GM23338 (cell line): ENCODE data around the gene ELMO2. TPM values are rescaled to one million over a fixed set of nuclear protein-coding genes. Genes with fewer than 3 reads are reported as not detected.

Experiments used
- ATAC-seq: fragments of 200-7000 bp; cut with Tn5 transposase; 3 replicates; pipeline ENCODE4 v1.9.1; 2020
- DNase-seq: peaks from one replicate; pipeline ENCODE4 v3.0.0-alpha.2; 2015; ENCODE audit warnings: low spot score
- H2AFZ ChIP-seq: fragments of 200-600 bp; sonication (generic); 2 replicates; pipeline ENCODE4 v1.8.0; 2016; ENCODE audit warnings: antibody characterized with exemption, mild to moderate bottlenecking, moderate library complexity
- H3F3A ChIP-seq: fragments of 200-600 bp; sonication (generic); replicated peaks from 2 replicates; pipeline ENCODE4 v1.8.0; 2017; ENCODE audit warnings: antibody characterized with exemption, mixed run types, low read depth
- H3K27ac ChIP-seq: fragments of 200-600 bp; sonication (generic); 2 replicates; pipeline ENCODE4 v1.6.1; 2016; ENCODE audit warnings: low read depth
- H3K27me3 ChIP-seq: fragments of 200-600 bp; sonication (generic); 2 replicates; pipeline ENCODE4 v1.8.0; 2016; ENCODE audit warnings: mild to moderate bottlenecking, mixed run types, moderate library complexity; ENCODE audit not compliant: insufficient read depth
- H3K36me3 ChIP-seq: fragments of 200-600 bp; sonication (generic); 2 replicates; pipeline ENCODE4 v1.8.0; 2016; ENCODE audit warnings: mild to moderate bottlenecking; ENCODE audit not compliant: insufficient read depth
- H3K4me1 ChIP-seq: fragments of 200-600 bp; sonication (generic); 2 replicates; pipeline ENCODE4 v1.8.0; 2016; ENCODE audit warnings: mild to moderate bottlenecking, moderate library complexity; ENCODE audit not compliant: insufficient read depth
- H3K4me2 ChIP-seq: fragments of 200-600 bp; sonication (generic); 2 replicates; pipeline ENCODE4 v1.7.1; 2017; ENCODE audit warnings: mixed run types
- H3K4me3 ChIP-seq: fragments of 200-600 bp; sonication (generic); 2 replicates; pipeline ENCODE4 v1.6.1; 2016; ENCODE audit warnings: mixed run types
- H3K79me2 ChIP-seq: fragments of 200-600 bp; sonication (generic); replicated peaks from 2 replicates; pipeline ENCODE4 v1.8.0; 2017; ENCODE audit warnings: mild to moderate bottlenecking; ENCODE audit not compliant: insufficient read depth
- H3K9me2 ChIP-seq: fragments of 200-600 bp; sonication (generic); 2 replicates; pipeline ENCODE4 v1.8.0; 2017; ENCODE audit not compliant: insufficient read depth
- H4K20me1 ChIP-seq: fragments of 200-600 bp; sonication (generic); replicated peaks from 2 replicates; pipeline ENCODE4 v1.8.0; 2017; ENCODE audit warnings: mild to moderate bottlenecking; ENCODE audit not compliant: insufficient read depth
- H3K27ac Mint-ChIP-seq: 2 replicates; pipeline ENCODE4 v1.8.0; 2020; ENCODE audit warnings: inconsistent platforms, mild to moderate bottlenecking, moderate library complexity, mixed read lengths
- H3K27me3 Mint-ChIP-seq: 3 replicates; pipeline ENCODE4 v1.8.0; 2022; ENCODE audit warnings: low read depth, mild to moderate bottlenecking, moderate library complexity, mixed read lengths, inconsistent platforms; ENCODE audit not compliant: insufficient read depth, poor library complexity
- H3K36me3 Mint-ChIP-seq: 3 replicates; pipeline ENCODE4 v1.8.0; 2021; ENCODE audit warnings: low read depth, mild to moderate bottlenecking, inconsistent platforms, moderate library complexity, mixed read lengths
- H3K4me1 Mint-ChIP-seq: 3 replicates; pipeline ENCODE4 v1.8.0; 2020; ENCODE audit warnings: mild to moderate bottlenecking, inconsistent platforms, mixed read lengths
- H3K4me3 Mint-ChIP-seq: 3 replicates; pipeline ENCODE4 v1.8.0; 2021; ENCODE audit warnings: moderate library complexity, mild to moderate bottlenecking, inconsistent platforms, mixed read lengths
- H3K9me3 Mint-ChIP-seq: 3 replicates; pipeline ENCODE4 v1.8.0; 2020; ENCODE audit warnings: moderate library complexity, mild to moderate bottlenecking, inconsistent platforms, mixed read lengths
- CREB1 ChIP-seq: fragments of 250-450 bp; sonication (Bioruptor Pico); IDR thresholded peaks from 2 replicates; pipeline ENCODE4 v1.5.0; 2020; ENCODE audit warnings: low read depth, mild to moderate bottlenecking, moderate library complexity
- EZH2 ChIP-seq: fragments of 200-600 bp; sonication (generic); IDR thresholded peaks from one replicate; pipeline ENCODE4 v1.8.0; 2017; ENCODE audit warnings: antibody characterized with exemption, mild to moderate bottlenecking, low read depth; ENCODE audit not compliant: unreplicated experiment
- EZH2phosphoT487 ChIP-seq: fragments of 200-600 bp; sonication (generic); IDR thresholded peaks from one replicate; pipeline ENCODE4 v1.8.1; 2018; ENCODE audit warnings: antibody characterized with exemption; ENCODE audit not compliant: unreplicated experiment
- NANOG ChIP-seq: IDR thresholded peaks from 2 replicates; pipeline ENCODE4 v1.6.1; 2016; ENCODE audit warnings: antibody characterized with exemption, borderline replicate concordance
- POLR2AphosphoS5 ChIP-seq: IDR thresholded peaks from 2 replicates; pipeline ENCODE4 v1.6.1; 2016; ENCODE audit warnings: antibody characterized with exemption, low read depth
- STAT1 ChIP-seq: IDR thresholded peaks from one replicate; pipeline ENCODE4 v1.6.1; 2016; ENCODE audit warnings: antibody characterized with exemption; ENCODE audit not compliant: unreplicated experiment
- ZNF114 ChIP-seq: fragments of 250-450 bp; sonication (Bioruptor Pico); IDR thresholded peaks from 2 replicates; pipeline ENCODE4 v1.5.0; 2020; ENCODE audit warnings: mild to moderate bottlenecking, moderate library complexity
- ZNF331 ChIP-seq: fragments of 250-450 bp; sonication (Bioruptor Pico); IDR thresholded peaks from 2 replicates; pipeline ENCODE4 v1.5.0; 2020; ENCODE audit warnings: low read depth, mild to moderate bottlenecking, moderate library complexity
- polyA plus RNA-seq: library from polyadenylated mRNA; unstranded; fragments of >200 nt; fragmentation: Nextera tagmentation; extraction: Ambion mirVana; gene quantifications from 2 replicates; pipeline ENCODE4 v1.2.1, GENCODE V29; 2016
- total RNA-seq: library from RNA; depleted of rRNA; stranded (reverse); fragments of >200 nt; shearing (Covaris generic); gene quantifications from 2 replicates; pipeline ENCODE4 v1.2.3, GENCODE V29; 2014
- TF ChIP-seq, protein P1 (sequence below), 2 experiments: fragments of 200-600 bp in 1 of 2; sonication (generic) in 1 of 2; conservative IDR thresholded peaks; 2 replicates each; pipeline versions ENCODE4 v1.5.1 to v1.6.1; 2016 to 2017; ENCODE audit warnings: antibody characterized with exemption in 2 of 2, low read depth in 2 of 2, mild to moderate bottlenecking in 2 of 2, moderate library complexity in 1 of 2
- TF ChIP-seq, protein P2 (sequence below): IDR thresholded peaks from 2 replicates; pipeline ENCODE4 v1.6.1; 2016; ENCODE audit warnings: antibody characterized with exemption
- TF ChIP-seq, protein P3 (sequence below): IDR thresholded peaks from one replicate; pipeline ENCODE4 v1.6.1; 2018; ENCODE audit warnings: antibody characterized with exemption; ENCODE audit not compliant: unreplicated experiment

ELMO2 gene
- total and polyA plus RNA-seq, 2 experiments from 2014 or later, result 15.1 to 44.1 TPM

DNA sequence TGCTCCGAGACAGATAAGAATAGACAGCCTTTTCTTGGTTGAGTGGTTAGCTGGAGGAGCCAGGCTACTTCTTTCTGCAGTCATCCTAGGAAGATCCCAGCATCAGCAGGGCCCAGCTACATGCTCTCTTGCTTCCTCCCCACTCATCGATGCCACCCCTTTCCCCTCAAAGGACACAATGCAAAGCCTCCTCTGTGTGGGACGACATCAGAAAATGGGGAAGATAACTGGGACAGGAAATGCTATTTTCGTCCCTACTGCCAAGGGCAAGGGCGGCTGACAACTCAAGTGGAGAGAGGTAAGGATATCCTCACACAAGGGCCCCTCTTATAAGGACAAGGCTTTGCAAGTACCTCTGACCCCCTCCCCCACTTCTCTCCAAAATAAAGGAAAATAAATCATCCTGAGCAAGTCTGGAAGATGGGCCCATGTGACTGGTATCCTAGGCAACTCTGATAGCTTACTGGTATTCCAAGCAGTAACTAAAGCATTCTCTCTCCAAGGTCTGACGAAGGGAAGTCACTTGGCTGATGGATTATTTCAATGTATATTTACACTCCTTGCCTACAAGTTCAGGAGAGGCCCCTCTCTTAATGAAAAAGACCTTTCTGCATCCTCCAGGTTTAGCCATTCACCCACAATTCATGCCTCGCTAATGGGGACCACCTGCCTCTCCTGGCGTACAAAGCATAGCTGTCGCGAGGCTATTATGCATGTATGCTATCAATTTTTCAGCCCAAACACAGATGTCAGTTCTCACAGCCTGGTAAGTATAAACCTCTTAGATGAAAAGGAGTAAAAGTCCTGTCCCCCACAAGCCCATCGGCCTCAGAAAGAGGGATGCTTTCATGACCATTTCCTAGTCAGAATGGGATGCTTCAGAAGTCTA is 11.3 kb downstream of the ELMO2 start:
- Histone ChIP-seq H3K4me3 (no peak overlapping the region), H3K9me2 (no peaks in the 10 kb centered on the region), H3K27me3 (no peaks in the 10 kb centered on the region), H3K79me2 (peaks cover 14% of the 10 kb centered on the region), H3F3A (no peaks in the 10 kb centered on the region), H3K27ac (no peak overlapping the region), H3K4me1 (peaks cover 2% of the 10 kb centered on the region), H4K20me1 (peaks cover 14% of the 10 kb centered on the region; the same call in 1 of the 2 replicates), H3K4me2 (no peak overlapping the region), H2AFZ (no peak overlapping the region), H3K36me3 (no peaks in the 10 kb centered on the region; the same call in 1 of the 2 replicates)
- Mint-ChIP-seq H3K27ac (no peak overlapping the region), H3K4me3 (no peak overlapping the region), H3K9me3 (no peaks in the 10 kb centered on the region), H3K4me1 (peaks cover under 1% of the 10 kb centered on the region; the same call in 2 of the 3 replicates), H3K36me3 (peaks cover 29% of the 10 kb centered on the region), H3K27me3 (peaks cover 3% of the 10 kb centered on the region)
- ATAC-seq, result no peak
- no peak for TF ChIP-seq CREB1 (CRISPR knock-in tag)
- TF ChIP-seq, protein P1, sequence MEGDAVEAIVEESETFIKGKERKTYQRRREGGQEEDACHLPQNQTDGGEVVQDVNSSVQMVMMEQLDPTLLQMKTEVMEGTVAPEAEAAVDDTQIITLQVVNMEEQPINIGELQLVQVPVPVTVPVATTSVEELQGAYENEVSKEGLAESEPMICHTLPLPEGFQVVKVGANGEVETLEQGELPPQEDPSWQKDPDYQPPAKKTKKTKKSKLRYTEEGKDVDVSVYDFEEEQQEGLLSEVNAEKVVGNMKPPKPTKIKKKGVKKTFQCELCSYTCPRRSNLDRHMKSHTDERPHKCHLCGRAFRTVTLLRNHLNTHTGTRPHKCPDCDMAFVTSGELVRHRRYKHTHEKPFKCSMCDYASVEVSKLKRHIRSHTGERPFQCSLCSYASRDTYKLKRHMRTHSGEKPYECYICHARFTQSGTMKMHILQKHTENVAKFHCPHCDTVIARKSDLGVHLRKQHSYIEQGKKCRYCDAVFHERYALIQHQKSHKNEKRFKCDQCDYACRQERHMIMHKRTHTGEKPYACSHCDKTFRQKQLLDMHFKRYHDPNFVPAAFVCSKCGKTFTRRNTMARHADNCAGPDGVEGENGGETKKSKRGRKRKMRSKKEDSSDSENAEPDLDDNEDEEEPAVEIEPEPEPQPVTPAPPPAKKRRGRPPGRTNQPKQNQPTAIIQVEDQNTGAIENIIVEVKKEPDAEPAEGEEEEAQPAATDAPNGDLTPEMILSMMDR (conservative IDR thresholded peaks at IDR 0.05; ENCODE audit: low read depth in 2 of 2), result no peak
- TF ChIP-seq, protein P2, sequence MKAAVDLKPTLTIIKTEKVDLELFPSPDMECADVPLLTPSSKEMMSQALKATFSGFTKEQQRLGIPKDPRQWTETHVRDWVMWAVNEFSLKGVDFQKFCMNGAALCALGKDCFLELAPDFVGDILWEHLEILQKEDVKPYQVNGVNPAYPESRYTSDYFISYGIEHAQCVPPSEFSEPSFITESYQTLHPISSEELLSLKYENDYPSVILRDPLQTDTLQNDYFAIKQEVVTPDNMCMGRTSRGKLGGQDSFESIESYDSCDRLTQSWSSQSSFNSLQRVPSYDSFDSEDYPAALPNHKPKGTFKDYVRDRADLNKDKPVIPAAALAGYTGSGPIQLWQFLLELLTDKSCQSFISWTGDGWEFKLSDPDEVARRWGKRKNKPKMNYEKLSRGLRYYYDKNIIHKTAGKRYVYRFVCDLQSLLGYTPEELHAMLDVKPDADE, result no peak
- TF ChIP-seq ZNF331, result no peak
- no peak for TF ChIP-seq EZH2phosphoT487
- no peak for TF ChIP-seq ZNF114
- no peak for TF ChIP-seq POLR2AphosphoS5
- no peak for TF ChIP-seq STAT1
- TF ChIP-seq NANOG, result no peak
- DNase-seq, result no peak

DNA sequence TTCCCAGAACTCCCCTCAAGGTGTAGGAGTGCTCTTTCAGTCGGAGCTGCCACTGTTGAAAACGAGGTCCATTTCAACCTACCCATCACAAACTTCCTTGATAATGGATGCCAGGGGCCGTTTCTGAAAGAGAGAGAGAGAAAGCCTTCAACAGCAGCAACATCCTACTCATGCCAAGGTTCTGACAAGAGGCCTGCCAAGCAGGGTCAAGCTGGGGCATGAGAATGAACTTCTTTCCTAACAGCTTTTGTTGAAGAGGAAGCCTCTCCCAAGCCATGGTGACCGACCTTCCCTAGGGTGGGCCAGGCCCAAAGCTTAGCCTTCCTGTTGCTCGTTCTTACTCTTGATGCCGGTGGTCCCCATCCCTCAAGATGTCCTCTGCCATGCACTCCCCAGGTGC is 12.4 kb downstream of the ELMO2 start:
- H3K27ac ChIP-seq, result no peak overlapping the region
- H2AFZ ChIP-seq, result no peak overlapping the region
- Mint-ChIP-seq H3K4me3 (no peak overlapping the region), H3K27ac (no peak overlapping the region), H3K36me3 (peaks cover 31% of the 10 kb centered on the region), H3K4me1 (no peaks in the 10 kb centered on the region), H3K27me3 (no peaks in the 10 kb centered on the region), H3K9me3 (no peaks in the 10 kb centered on the region)
- no peaks in the 10 kb centered on the region for H3K4me1 ChIP-seq
- H3F3A ChIP-seq, result no peaks in the 10 kb centered on the region
- H3K36me3 ChIP-seq, result no peaks in the 10 kb centered on the region; the same call in 1 of the 2 replicates
- H3K4me3 ChIP-seq, result no peak overlapping the region
- no peak overlapping the region for H3K4me2 ChIP-seq
- ATAC-seq (no peak), DNase-seq (no peak)
- no peaks in the 10 kb centered on the region for H3K9me2 ChIP-seq
- H4K20me1 ChIP-seq, result 0 out of 2 replicates have a peak, but pooled peaks cover 7% of the 10 kb centered on the region
- H3K79me2 ChIP-seq, result peaks cover 4% of the 10 kb centered on the region; the same call in 1 of the 2 replicates
- H3K27me3 ChIP-seq, result no peaks in the 10 kb centered on the region
- no peak for TF ChIP-seq CREB1 (CRISPR knock-in tag)
- TF ChIP-seq ZNF114, result no peak
- TF ChIP-seq, protein P1 (conservative IDR thresholded peaks at IDR 0.05; ENCODE audit: low read depth in 2 of 2), result no peak
- no peak for TF ChIP-seq ZNF331
- no peak for TF ChIP-seq EZH2phosphoT487
- TF ChIP-seq NANOG, result no peak
- TF ChIP-seq, protein P3, sequence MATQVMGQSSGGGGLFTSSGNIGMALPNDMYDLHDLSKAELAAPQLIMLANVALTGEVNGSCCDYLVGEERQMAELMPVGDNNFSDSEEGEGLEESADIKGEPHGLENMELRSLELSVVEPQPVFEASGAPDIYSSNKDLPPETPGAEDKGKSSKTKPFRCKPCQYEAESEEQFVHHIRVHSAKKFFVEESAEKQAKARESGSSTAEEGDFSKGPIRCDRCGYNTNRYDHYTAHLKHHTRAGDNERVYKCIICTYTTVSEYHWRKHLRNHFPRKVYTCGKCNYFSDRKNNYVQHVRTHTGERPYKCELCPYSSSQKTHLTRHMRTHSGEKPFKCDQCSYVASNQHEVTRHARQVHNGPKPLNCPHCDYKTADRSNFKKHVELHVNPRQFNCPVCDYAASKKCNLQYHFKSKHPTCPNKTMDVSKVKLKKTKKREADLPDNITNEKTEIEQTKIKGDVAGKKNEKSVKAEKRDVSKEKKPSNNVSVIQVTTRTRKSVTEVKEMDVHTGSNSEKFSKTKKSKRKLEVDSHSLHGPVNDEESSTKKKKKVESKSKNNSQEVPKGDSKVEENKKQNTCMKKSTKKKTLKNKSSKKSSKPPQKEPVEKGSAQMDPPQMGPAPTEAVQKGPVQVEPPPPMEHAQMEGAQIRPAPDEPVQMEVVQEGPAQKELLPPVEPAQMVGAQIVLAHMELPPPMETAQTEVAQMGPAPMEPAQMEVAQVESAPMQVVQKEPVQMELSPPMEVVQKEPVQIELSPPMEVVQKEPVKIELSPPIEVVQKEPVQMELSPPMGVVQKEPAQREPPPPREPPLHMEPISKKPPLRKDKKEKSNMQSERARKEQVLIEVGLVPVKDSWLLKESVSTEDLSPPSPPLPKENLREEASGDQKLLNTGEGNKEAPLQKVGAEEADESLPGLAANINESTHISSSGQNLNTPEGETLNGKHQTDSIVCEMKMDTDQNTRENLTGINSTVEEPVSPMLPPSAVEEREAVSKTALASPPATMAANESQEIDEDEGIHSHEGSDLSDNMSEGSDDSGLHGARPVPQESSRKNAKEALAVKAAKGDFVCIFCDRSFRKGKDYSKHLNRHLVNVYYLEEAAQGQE, result no peak
- TF ChIP-seq STAT1, result no peak
- TF ChIP-seq POLR2AphosphoS5, result no peak
- no peak for TF ChIP-seq EZH2
